ENCODE data around the gene NPHS1.

NPHS1 gene

GRCh38 chr19:35874392-35874930 is 22.2 kb upstream of the NPHS1 start:
- DNase-seq (ENCODE audit: low spot score), result no peak

- no peak for DNase-seq (ENCODE audit: low spot score)
These were observed 19.9 kb upstream of the NPHS1 start for GRCh38 chr19:35872180-35872579.

GRCh38 chr19:35871611-35872010 is 19.3 kb upstream of the NPHS1 start:
- no peak for DNase-seq (ENCODE audit: low spot score)

- DNase-seq (ENCODE audit: low spot score), result no peak
These were observed 18.5 kb upstream of the NPHS1 start for GRCh38 chr19:35870798-35871197.

- DNase-seq (ENCODE audit: low spot score), result peak; percentile 96
These were observed 17.9 kb upstream of the NPHS1 start for GRCh38 chr19:35870124-35870736.

- DNase-seq (ENCODE audit: low spot score), result peak; percentile 96
These were observed 17.2 kb upstream of the NPHS1 start for GRCh38 chr19:35869327-35870123.

GRCh38 chr19:35868823-35869326 is 16.6 kb upstream of the NPHS1 start:
- no peak for DNase-seq (ENCODE audit: low spot score)

- peak; percentile 68 for DNase-seq (ENCODE audit: low spot score)
These were observed 16.0 kb upstream of the NPHS1 start, which contains the start of gene APLP1 for GRCh38 chr19:35868172-35868822. TSS of gene APLP1 (plus strand) at chr19:35868574. CDS start at chr19:35868637, 63 bp downstream.

GRCh38 chr19:35863018-35863417 is 10.7 kb upstream of the NPHS1 start:
- DNase-seq (ENCODE audit: low spot score), result no peak

GRCh38 chr19:35862528-35862927 is 10.2 kb upstream of the NPHS1 start:
- DNase-seq (ENCODE audit: low spot score), result no peak

- no peak for DNase-seq (ENCODE audit: low spot score)
These were observed 9.4 kb upstream of the NPHS1 start for GRCh38 chr19:35861640-35862160.

- peak; percentile 59 for DNase-seq (ENCODE audit: low spot score)
These were observed 8.7 kb upstream of the NPHS1 start for GRCh38 chr19:35860818-35861639.

- DNase-seq (ENCODE audit: low spot score), result no peak
These were observed 8.1 kb upstream of the NPHS1 start for GRCh38 chr19:35860436-35860817.

GRCh38 chr19:35859414-35859813 is 7.1 kb upstream of the NPHS1 start:
- DNase-seq (ENCODE audit: low spot score), result no peak

- no peak for DNase-seq (ENCODE audit: low spot score)
These were observed 6.0 kb upstream of the NPHS1 start for GRCh38 chr19:35858311-35858710.

- DNase-seq (ENCODE audit: low spot score), result no peak
These were observed 4.3 kb upstream of the NPHS1 start, which contains the start of gene KIRREL2 for GRCh38 chr19:35856546-35857149. TSS of gene KIRREL2 (plus strand) at chr19:35856911. CDS start at chr19:35857120, 209 bp downstream.

- no peak for DNase-seq (ENCODE audit: low spot score)
These were observed 893 bp upstream of the NPHS1 start for GRCh38 chr19:35853038-35853756.

- DNase-seq (ENCODE audit: low spot score), result no peak
These were observed 883 bp downstream of the NPHS1 start for GRCh38 chr19:35851213-35852028.

All from SK-N-DZ (cell line).